Activated CD8-positive, alpha-beta memory T cell treated with anti-CD3 and anti-CD28 coated beads for 48 hours (primary cell): Measurements from ENCODE around the gene GAMT.
A peak's percentile ranks its signal among the peaks of the same experiment; 100 is the strongest.
"Not testable (repeated sequence)": the region's sequence is repeated elsewhere in the genome, so short reads cannot be mapped to it uniquely, and the experiment has no call there.

ENCODE experiments used
- DNase-seq, 3 experiments: peaks; one replicate each; pipeline ENCODE4 v3.0.0-alpha.2; 2020; ENCODE audit warnings: low read depth in 2 of 3, low spot score in 2 of 3

GAMT gene

DNA sequence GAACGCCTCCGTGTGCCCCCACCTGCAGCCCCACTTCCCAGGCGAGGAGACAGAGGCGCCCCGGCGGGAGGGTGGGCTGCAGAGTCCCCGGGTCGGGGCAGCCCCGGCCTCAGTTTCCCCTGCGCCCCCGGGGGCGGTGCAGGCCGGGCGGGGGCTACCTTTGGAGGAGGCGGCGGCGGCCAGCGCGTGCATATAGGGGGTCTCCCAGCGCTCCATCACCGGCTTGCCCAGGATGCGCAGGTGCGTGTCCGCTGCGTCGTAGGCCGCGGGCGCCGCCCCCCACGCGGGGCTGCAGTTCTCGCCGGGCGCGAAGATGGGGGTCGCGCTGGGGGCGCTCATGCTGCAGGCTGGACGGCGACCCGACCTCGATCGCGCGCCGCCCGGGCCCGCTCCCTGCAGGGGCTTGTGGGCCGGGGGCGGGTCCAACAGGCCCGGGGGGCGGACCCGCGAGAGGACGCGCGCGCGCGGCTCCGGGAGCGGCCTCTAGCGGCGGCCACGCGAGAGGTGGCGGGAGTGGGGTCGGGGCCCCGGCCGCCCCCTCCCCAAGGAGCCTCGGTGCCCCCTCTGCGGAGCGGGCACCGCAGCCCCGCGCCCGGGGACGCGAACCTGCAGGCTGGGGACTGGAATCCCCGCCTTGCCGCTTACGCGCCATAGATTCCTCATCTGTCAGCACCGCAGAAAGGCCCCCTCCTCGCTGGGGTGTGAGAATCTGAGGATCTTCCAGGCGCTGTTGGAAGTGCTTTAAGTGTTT is at the start of gene GAMT:
GAMT (minus strand) TSS at position 405 of the 751 bp plus-strand sequence; CDS start at position 339, 66 bp downstream.
- peak in 1 of 3 experiments; percentile 37 for DNase-seq

DNA sequence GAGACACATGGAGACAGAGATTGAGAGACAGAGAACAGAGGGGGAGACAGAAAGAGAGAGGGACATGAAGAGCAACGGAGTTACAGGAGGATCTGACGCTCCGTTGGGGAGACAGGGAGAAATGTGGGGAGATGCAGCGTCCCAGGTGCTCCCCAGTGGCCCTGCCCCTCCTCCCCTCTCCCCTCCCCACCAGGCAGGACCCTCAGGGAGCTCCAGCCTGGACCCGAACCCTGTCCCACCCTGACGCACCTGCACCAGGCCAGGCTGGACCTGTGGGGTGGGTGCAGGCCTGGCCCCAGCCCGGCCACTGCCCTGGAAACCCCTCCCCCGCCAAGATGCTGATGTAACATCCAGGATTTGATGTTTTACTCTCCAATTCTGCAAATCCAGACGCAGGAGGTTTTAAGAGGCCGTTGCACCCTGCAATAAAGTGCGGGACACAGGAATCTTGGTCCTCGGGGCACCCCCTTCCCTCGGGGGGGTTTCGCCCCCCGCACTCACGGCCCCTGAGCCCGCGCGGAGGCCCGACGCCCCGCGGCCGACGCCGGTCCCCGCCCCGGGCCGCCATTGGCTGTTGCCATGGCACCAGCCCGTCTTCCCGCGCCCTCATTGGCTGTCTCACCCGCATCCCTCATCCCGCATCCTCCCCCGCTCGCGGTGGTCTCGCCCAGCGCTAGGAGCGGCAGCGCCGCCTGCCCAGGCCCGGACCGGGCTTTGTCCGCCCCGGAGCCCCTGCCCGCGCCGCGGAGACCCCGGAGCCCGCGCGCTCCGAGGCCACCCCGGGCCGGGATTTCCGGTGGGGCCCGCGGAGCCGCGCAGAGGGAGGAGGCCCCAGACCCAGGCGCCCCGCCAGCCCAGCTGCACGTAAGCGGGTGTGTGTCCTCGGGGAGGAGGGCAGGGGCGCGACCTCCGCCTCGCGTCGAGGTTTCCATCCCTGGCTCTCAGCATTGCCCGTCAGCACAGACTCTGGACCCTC is 48.4 kb upstream of the GAMT start, which contains the start of gene APC2:
APC2 (plus strand) TSS at position 655 of the 976 bp plus-strand sequence. CDS start 2,881 bp downstream, outside the sequence.
- DNase-seq: no peak

DNA sequence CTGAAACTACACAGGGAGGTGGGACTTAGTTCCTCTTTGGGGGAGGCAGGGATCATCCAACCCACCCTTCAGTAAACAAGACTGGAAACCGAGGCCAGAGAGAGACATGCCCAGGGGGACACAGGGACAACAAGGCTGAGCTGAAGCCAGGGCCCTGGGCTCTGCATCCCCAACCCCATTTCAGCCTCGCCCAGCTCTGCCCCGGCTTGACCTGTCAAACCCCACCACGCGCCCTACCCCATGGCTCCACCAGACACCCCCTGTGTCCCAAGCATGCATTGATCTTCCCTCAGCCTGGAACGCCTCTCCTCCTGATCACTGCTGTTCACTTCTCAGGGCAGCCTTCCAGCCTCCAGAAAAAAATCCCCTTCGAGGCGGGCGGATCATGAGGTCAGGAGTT is 46.6 kb upstream of the GAMT start:
- DNase-seq: no peak

DNA sequence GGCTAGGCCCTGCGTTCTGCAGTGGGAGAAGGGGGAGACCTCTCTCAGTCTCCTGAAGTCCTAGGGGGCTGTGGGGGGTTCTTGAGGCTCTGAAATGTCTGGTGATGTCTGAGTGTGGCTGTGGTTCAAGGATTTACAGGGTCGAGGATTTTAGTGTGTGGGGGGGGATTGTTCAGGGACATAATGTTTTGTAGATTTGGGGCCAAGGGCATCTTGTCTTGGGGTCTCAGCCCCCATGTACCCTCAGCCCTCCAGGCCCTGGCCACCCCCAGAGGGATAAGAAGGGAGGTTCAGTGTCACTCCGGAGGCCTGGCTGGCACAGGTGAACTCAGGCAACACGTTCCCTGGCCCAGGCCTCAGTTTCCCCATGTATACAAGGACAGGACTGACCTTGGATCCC is 46.2 kb upstream of the GAMT start:
- DNase-seq: no peak

DNA sequence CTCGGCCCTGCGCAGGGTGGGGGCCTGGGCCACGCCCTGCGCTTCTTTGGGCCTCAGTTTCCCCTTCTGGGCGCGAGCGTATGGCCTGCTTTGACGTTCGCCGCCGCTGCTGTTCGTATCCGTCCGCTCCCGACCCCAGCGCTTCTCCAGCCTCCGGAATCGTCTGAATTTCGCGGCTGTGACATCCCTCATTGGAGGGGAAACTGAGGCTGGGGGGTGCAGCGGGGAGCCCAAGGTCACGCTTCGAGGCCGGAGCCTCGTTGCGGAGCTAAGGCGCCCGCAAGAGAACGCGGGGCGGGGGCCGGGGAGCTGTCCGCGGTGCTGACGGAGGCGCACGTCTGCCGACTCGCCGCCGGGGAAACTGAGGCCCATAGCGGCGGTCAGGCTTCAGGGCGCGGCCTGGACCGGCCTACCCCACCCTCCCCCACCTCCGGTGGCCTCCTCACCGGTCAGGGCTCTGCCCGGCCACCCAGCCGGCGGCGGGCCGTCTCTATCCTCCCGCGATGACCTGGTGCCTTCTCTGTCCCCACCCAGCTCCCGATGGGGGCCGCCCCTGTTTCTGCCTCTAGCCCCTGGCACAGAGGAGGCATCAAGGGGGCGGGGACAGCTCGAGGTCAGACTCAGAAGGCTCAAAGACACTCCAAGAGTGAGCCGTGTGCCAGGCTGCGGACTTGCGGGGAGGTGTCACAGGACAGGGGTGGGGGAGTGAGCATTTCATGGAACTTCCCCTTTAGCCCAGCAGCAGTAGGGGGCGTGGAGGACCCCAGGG is 45.6 kb upstream of the GAMT start:
- DNase-seq: no peak

DNA sequence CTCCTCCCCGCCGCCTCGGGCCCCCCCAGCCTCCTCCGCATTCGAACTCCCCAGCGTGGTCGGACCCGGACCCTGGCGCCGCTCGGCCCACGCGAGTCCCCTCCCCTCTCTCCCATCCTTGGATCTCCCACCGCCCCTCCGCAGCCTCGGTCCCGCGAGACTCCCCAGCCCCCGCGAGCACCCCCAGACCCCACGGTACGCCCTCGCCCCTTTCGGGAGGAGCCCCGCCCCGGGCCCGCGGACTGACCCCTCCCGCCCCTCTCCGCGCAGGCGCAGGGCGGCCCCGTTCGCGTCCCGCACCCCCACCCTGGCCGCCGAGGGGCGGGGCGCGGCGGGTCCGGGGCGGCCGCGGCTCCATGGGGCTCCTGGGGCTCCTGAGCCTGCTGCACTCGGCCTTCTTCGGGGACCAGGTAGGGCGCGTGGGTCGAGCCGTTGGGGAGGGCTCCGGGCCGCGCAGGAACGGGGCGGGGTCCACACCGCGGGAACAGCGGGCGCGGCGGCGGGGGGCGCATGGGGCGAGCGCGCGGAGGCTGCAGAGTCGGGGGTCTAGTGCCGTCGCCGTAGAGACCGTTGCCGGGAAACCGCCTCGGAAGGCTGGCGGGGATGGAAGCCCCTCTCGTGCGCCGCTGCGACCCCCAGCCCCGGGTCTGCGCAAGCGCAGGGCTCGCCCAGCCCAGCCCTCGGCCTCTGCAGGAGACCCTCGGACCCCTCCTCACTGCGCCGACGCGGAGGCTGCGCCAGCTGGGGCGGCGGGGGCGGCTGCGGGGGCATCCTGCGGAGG is 44.8 kb upstream of the GAMT start:
- DNase-seq: no peak

DNA sequence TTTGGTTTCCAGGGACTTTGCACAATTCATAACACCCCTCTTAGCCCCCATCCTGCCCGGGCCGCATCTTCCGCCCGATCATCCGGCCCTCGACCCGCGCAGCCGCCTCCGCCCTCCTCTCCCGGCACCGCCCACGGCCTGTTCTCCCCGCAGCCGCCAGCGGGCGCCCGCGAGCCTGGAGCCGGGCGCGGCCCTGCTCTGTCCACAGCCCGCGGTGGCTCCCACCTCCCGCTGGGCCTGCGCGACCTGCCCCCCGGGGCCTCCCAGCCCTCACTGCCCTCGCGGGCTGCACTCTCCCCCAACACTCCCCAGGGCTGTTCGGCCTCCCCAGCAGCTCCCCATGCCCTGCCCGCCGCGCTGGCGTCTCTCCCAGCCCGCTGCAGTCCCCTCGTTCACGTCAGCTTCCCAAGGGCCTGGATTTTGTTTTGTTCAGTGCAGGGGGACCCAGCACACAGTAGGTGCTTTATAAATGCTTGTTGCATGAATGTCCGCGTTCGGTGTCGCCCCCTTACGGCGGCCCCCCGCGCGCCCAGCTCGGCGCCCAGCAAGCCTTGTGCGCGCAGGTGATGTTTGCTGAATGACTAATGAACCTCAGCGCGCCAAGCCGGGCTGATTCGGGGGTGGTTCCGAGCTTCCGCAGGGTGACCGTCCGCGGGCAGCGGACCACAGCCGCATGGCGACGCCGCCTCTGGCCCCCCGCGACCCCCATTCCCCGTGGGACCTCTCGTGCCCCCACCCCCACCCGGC is 44.0 kb upstream of the GAMT start:
- DNase-seq: peak; percentile 66 to 79 (median 67)

- no peak for DNase-seq
Observed at GRCh38 chr19:1441677-1442438, 40.5 kb upstream of the GAMT start.

DNA sequence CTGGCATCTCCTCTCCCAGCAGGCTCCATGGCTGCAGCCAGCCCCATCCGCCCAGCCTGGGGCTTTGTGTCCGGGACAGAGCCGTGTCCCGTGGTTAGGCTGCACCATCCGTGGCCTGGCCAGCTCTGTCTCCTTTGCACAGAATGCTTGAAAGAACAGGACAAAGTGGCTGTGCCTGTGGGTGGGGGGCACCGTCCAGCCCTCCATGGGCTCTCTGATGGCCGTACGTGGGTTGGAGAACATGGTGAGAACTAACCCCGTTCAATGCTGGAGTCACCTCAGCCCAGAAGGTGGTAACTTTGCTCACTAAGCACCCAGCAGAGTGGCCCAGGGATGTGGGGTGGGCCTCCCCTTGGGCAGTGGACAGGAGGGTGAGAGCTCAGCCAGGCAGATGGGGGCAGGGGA is 39.7 kb upstream of the GAMT start:
- DNase-seq: no peak

- no peak for DNase-seq
Observed at GRCh38 chr19:1440418-1440801, 39.1 kb upstream of the GAMT start.

DNA sequence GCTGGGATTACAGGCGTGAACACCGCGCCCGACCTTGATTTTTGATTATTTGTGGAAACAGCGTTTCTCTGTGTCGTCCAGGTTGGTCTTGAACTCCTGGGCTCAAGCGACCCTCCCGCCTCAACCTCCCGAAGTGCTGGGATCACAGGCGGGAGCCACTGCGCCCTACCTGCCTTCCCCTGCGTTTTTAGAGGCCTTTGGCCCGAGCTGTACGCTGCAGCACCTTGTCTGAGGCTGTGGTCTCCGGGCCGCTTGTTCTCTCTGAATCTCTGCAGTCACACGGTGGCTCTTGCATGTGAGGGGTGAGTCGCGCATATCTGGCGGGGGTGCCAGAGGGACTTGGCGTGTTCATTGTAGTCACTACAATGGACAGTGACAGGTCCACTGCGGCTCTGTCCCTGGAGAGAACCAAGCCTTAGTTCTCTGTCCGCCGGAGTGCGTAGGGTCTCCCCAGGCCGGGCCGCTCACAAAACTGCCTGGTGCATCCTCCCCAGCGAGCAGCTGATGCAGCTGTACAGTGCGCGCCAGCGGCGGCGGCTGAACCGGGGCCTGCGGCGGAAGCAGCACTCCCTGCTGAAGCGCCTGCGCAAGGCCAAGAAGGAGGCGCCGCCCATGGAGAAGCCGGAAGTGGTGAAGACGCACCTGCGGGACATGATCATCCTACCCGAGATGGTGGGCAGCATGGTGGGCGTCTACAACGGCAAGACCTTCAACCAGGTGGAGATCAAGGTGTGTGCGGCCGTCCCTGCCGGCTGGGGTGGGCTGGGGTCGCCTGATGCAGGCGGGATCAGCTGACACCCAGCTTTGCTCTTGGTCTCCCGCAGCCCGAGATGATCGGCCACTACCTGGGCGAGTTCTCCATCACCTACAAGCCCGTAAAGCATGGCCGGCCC is 38.4 kb upstream of the GAMT start:
- DNase-seq: not testable (repeated sequence)

DNA sequence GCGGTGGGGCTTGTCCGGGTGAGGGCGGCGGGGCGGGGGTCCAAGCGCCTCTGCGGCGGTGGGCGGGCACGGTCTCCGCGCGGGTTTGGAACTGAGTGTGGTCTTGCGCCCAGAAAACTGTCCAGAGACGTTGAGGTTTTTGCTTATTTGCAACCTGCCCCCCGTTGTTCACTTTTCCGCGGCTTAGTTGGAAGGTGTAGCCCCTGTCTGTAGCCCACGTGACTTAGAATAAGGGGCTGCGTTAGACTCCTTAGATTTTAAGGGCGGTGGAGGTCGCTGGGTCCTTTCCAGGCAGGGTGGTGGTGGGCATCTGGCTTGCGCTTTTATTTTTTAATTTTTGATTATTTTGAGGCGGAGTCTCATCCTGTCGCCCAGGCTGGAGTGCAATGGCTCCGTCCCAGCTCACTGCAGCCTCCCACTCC is 37.6 kb upstream of the GAMT start:
- DNase-seq: no peak

DNA sequence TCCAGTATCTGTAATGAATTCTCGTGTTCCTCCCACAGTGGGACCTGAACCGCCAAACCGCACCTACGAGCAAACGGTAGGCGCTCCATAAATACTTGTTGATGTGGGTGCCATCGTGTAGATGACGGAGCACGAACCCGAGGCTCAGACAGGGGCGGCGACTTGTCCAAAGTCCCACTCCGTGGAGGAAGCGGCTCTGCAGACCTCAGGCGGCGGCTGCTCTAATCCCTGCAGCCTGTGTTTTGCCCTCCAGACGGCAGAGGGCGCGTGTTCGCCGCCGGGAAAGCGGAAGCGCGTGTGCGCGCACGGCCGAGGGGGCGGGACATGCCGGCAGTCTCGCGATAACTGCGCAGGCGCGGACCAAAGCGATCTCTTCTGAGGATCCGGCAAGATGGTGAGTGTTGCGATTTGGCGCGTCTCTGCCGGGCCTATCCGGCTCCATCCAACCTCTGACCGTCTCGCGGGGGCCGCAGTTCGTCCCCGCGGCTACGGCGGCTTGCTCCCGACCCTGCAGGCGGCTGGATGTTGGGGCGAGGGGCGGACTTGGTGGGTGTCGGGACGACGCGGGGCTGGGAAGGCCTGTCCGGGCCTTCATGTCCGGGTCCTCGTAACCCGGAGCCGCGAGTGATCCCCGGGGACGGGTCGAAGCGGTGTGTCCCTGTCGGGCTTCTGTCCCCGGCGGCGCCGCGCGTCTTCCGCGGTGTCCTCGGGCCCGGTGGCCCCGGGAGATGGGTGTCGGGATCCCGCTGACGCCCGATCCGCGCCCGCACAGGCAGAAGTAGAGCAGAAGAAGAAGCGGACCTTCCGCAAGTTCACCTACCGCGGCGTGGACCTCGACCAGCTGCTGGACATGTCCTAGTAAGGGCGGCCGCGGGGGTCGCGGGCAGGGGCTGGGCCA is 36.9 kb upstream of the GAMT start, which contains the start of gene RPS15:
RPS15 (plus strand) TSS at position 362 of the 898 bp plus-strand sequence; CDS start at position 392, 30 bp downstream.
- DNase-seq: peak; percentile 86 to 94 (median 94)

DNA sequence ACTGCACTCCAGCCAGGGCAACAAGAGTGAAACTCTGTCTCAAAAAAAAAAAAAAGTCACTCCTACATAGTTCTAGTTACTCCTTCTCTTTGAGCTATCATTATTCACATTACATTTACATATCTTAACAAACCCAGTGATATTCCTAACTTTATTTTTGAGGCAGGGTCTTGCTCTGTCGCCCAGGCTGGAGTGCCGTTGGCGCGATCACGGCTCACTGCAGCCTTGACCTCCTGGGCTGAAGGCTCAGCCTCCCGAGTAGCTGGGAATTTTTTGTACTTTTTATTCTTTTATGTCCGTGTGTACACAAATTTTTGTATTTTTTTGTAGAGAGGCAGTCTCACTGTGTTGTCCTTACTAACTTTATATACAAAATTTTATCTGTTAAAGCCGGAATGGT is 36.3 kb upstream of the GAMT start:
- DNase-seq: no peak

- no peak for DNase-seq
Observed at GRCh38 chr19:1435378-1435989, 34.1 kb upstream of the GAMT start.

GRCh38 chr19:1434577-1435060 is 33.3 kb upstream of the GAMT start:
- DNase-seq: no peak
